Measurements from ENCODE around the gene BICD2.

DNA sequence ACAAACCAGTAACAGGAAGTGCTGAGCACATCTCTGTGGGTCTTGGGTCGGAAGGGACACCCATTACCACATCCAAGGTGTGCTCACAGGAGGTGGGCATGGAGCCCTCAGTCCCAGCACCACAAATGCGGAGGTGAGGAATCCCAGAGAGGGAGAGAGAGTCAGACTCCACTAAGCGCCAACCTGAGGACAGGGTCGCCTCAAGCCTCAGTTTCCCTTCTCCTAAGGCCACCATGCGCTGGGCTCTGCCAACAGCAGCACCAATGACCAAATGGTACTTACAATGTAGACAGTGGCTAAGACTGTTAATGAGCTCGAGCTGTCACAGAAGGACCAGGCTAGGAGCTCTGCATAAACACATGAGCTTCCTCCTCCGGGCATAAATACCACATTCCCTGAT lies 43.1 kb downstream of the BICD2 start:
- TF ChIP-seq GATAD2A (CRISPR knock-in tag; IDR thresholded peaks at IDR 0.05), result no peak
- TF ChIP-seq, protein P1, sequence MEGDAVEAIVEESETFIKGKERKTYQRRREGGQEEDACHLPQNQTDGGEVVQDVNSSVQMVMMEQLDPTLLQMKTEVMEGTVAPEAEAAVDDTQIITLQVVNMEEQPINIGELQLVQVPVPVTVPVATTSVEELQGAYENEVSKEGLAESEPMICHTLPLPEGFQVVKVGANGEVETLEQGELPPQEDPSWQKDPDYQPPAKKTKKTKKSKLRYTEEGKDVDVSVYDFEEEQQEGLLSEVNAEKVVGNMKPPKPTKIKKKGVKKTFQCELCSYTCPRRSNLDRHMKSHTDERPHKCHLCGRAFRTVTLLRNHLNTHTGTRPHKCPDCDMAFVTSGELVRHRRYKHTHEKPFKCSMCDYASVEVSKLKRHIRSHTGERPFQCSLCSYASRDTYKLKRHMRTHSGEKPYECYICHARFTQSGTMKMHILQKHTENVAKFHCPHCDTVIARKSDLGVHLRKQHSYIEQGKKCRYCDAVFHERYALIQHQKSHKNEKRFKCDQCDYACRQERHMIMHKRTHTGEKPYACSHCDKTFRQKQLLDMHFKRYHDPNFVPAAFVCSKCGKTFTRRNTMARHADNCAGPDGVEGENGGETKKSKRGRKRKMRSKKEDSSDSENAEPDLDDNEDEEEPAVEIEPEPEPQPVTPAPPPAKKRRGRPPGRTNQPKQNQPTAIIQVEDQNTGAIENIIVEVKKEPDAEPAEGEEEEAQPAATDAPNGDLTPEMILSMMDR (CRISPR knock-in tag; IDR thresholded peaks at IDR 0.05), result no peak
- no peak for TF ChIP-seq CBX5 (CRISPR knock-in tag; IDR thresholded peaks at IDR 0.05; ENCODE audit: borderline replicate concordance)
- no peak for TF ChIP-seq HOXA7 (CRISPR knock-in tag; IDR thresholded peaks at IDR 0.05)
- TF ChIP-seq ZNF660 (CRISPR knock-in tag; IDR thresholded peaks at IDR 0.05; ENCODE audit: borderline replicate concordance, low read depth), result no peak
- no peak for TF ChIP-seq MYNN (CRISPR knock-in tag; IDR thresholded peaks at IDR 0.05; ENCODE audit: low read depth)

Measured in HepG2 (cell line).